T-cell (primary cell): ENCODE measurements around the gene GCLM. TPM values are rescaled to one million over a fixed set of nuclear protein-coding genes. Genes with fewer than 3 reads are reported as not detected.

Source experiments
- ATAC-seq, 4 experiments: fragments of 200-7000 bp in 3 of 4; fragments of 150-1000 bp in 1 of 4; cut with Tn5 transposase; replicated peaks in 1 of 4; 1 replicate in 3 of 4; 2 replicates in 1 of 4; pipeline ENCODE4 v1.10.0; 2021; ENCODE audit warnings: moderate library complexity in 3 of 4, mild to moderate bottlenecking in 2 of 4, moderate number of reproducible peaks in 1 of 4
- CTCF ChIA-PET, 2 donors: fragments of 300-600 bp; sonication (Branson Sonifier 250); formaldehyde crosslinking; loops; one replicate each; lab custom pipeline; 2022; ENCODE audit warnings: antibody characterized with exemption in 2 of 2; lab: Charles Lee
- POLR2A ChIA-PET, 2 donors: fragments of 300-600 bp; sonication (Branson Sonifier 250); formaldehyde crosslinking; loops; one replicate each; lab custom pipeline; 2022; ENCODE audit warnings: antibody characterized with exemption in 2 of 2; lab: Charles Lee
- DNase-seq, 35 experiments: peaks; one replicate each; pipeline versions ENCODE4 v3.0.0 to v3.0.0-alpha.2; 2013 to 2023
- H3K27ac ChIP-seq: one replicate; pipeline ENCODE4 v1.5.1; 2013; ENCODE audit warnings: low read length
- H3K27me3 ChIP-seq, 2 experiments: replicated peaks in 1 of 2; 1 replicate in 1 of 2; 2 replicates in 1 of 2; pipeline versions ENCODE4 v1.6.1 to v1.7.0; 2013; ENCODE audit warnings: low read length in 1 of 2, mixed read lengths in 1 of 2; ENCODE audit not compliant: control insufficient read depth in 2 of 2, insufficient read depth in 2 of 2; ENCODE audit errors: extremely low read depth in 1 of 2
- H3K36me3 ChIP-seq, 2 donors: 1 replicate in 1 of 2; 2 replicates in 1 of 2; pipeline versions ENCODE4 v1.6.1 to v1.7.0; 2013; ENCODE audit warnings: low read length in 1 of 2; ENCODE audit not compliant: control insufficient read depth in 2 of 2, insufficient read depth in 1 of 2; ENCODE audit errors: extremely low read depth in 1 of 2
- H3K4me1 ChIP-seq, 2 experiments: 1 replicate in 1 of 2; 2 replicates in 1 of 2; pipeline versions ENCODE4 v1.6.1 to v1.7.0; 2013; ENCODE audit warnings: low read length in 2 of 2, mixed read lengths in 1 of 2; ENCODE audit not compliant: insufficient read depth in 2 of 2, control insufficient read depth in 1 of 2; ENCODE audit errors: extremely low read depth in 1 of 2
- H3K4me3 ChIP-seq, 2 donors: 1 replicate in 1 of 2; 2 replicates in 1 of 2; pipeline versions ENCODE4 v1.5.1 to v1.7.0; 2013; ENCODE audit warnings: mild to moderate bottlenecking in 2 of 2, low read length in 1 of 2, moderate library complexity in 1 of 2; ENCODE audit not compliant: control insufficient read depth in 1 of 2; ENCODE audit errors: extremely low read depth in 1 of 2
- H3K9me3 ChIP-seq: 2 replicates; pipeline ENCODE4 v1.7.0; 2013
- H3K27ac Mint-ChIP-seq, 2 donors: one replicate each; pipeline ENCODE4 v1.8.0; 2020 to 2021; ENCODE audit warnings: mild to moderate bottlenecking in 2 of 2, mixed read lengths in 2 of 2
- H3K27me3 Mint-ChIP-seq, 2 donors: one replicate each; pipeline ENCODE4 v1.8.0; 2021 to 2022; ENCODE audit warnings: mixed read lengths in 2 of 2
- H3K36me3 Mint-ChIP-seq: one replicate; pipeline ENCODE4 v1.8.0; 2021; ENCODE audit warnings: mixed read lengths
- H3K4me1 Mint-ChIP-seq, 3 donors: one replicate each; pipeline ENCODE4 v1.8.0; 2020 to 2022; ENCODE audit warnings: mixed read lengths in 3 of 3, mild to moderate bottlenecking in 1 of 3
- H3K4me3 Mint-ChIP-seq, 3 donors: one replicate each; pipeline ENCODE4 v1.8.0; 2020 to 2022; ENCODE audit warnings: mild to moderate bottlenecking in 3 of 3, mixed read lengths in 3 of 3, moderate library complexity in 3 of 3
- H3K9me3 Mint-ChIP-seq, 3 donors: one replicate each; pipeline ENCODE4 v1.8.0; 2020 to 2022; ENCODE audit warnings: mixed read lengths in 3 of 3
- whole genome bisulfite sequencing: methylation state at CpG from one replicate; pipeline ENCODE4 v1.1.5; 2013; ENCODE audit warnings: missing lambda C conversion rate; ENCODE audit not compliant: insufficient coverage; 5-methylcytosine and 5-hydroxymethylcytosine counted together
- total RNA-seq, 35 experiments: library from RNA in 6 of 35; stranded (reverse) in 6 of 35; fragments of 120-200 nt in 1 of 35; gene quantifications; one replicate each; pipeline versions ENCODE4 v1.2.1 to v1.2.4 and lab custom pipeline; 2013 to 2026

The GCLM gene
- total RNA-seq, 5 donors from 2014 or later (not counting 1 experiment from before 2014, with no cell fraction given), result 8.7 to 20.6 (median 17.9) TPM

DNA sequence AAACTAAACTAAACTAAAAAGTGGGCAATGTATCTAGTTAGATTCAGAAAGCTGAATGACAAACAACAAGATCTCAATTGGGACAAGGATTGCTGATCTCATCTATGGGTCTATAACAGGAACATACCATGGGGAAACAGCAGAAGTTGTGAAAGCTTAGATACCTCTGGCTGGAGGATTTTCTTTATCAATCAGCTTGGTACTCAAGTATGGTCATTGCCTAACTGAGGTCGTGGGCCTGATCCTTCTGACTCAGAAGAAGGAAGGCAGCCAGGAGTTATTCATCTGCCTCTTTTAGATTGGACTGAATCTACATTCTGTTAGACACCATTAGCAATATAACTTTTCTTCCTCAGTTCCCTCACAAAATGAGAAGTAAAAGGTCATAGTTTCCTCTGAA lies 69.9 kb downstream of the GCLM start:
- ATAC-seq (no peak), DNase-seq (no peak)
- H3K9me3 Mint-ChIP-seq, result peaks cover 1 to 6% (median 6%) of the 10 kb centered on the region in 3 donors
- Histone ChIP-seq H3K4me3 (no peak overlapping the region), H3K27ac (no peak overlapping the region), H3K36me3 (no peaks in the 10 kb centered on the region), H3K27me3 (no peaks in the 10 kb centered on the region), H3K9me3 (no peaks in the 10 kb centered on the region), H3K4me1 (peaks cover 0 to 4% of the 10 kb centered on the region in 2 experiments)
- ChIA-PET CTCF (interaction anchor here in 1 of 2 donors (0.6 kb wide), 1 partner anchor 71 kb away, joined by 3 read pairs; no protein-coding TSS in a partner anchor), POLR2A (no interaction called here)
- peaks cover 0 to 5% of the 10 kb centered on the region in 2 donors for H3K27me3 Mint-ChIP-seq
- WGBS, result 60% methylated on average over 1 of the region's 1 CpG
- no peak overlapping the region for H3K4me3 Mint-ChIP-seq
- H3K4me1 Mint-ChIP-seq, result peaks cover 2% of the 10 kb centered on the region in 3 donors
- no peak overlapping the region for H3K27ac Mint-ChIP-seq
- H3K36me3 Mint-ChIP-seq, result peaks cover 4% of the 10 kb centered on the region

DNA sequence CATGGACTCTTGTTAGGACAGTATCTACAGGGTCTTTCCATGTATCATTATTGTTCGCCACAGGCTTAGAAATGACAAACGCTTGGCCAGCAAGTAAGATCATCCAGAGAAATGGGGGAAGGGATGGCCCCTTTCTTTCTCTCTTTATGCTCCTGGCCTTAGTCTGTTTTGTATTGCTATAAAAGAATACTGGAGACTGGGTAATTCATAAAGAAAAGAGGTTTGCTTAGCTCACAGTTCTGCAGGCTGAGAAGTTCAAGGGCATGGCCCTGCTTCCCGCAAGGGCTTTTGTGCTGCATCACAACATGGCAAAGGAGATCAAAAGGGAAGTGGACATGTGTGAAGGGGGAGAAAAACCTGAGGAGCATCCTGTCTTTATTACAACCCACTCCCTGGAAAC lies 71.3 kb downstream of the GCLM start:
- peaks cover 5% of the 10 kb centered on the region for H3K36me3 Mint-ChIP-seq
- WGBS, result 100% methylated on average over 2 of the region's 3 CpGs
- Histone ChIP-seq H3K27me3 (no peaks in the 10 kb centered on the region), H3K4me3 (no peak overlapping the region), H3K9me3 (no peaks in the 10 kb centered on the region), H3K27ac (no peak overlapping the region), H3K4me1 (no peaks in the 10 kb centered on the region), H3K36me3 (no peaks in the 10 kb centered on the region)
- peaks cover 9 to 15% (median 9%) of the 10 kb centered on the region in 3 donors for H3K9me3 Mint-ChIP-seq
- H3K4me3 Mint-ChIP-seq, result no peak overlapping the region
- ATAC-seq (no peak), DNase-seq (no peak)
- CTCF ChIA-PET, result no interaction called here
- H3K4me1 Mint-ChIP-seq, result no peaks in the 10 kb centered on the region
- peaks cover 0 to 5% of the 10 kb centered on the region in 2 donors for H3K27me3 Mint-ChIP-seq
- POLR2A ChIA-PET, result interaction anchor here in 1 of 2 donors (0.6 kb wide), 1 partner anchor 598 kb away, joined by 3 read pairs; no protein-coding TSS in a partner anchor
- no peak overlapping the region for H3K27ac Mint-ChIP-seq

Other genes starting within 250 kb of the GCLM start
- 1 to 10 TPM in 4 of 5 donors, under 1 TPM in 1; 0.63 to 2.5 (median 1.4) TPM for gene BCAR3, start 227.6 kb downstream of the GCLM start, total RNA-seq
- 10 to 100 TPM; 60.4 to 90.7 (median 69.8) TPM for gene DNTTIP2, start 30.2 kb downstream of the GCLM start, total RNA-seq
- not detected for gene ABCA4, start 211.7 kb upstream of the GCLM start, total RNA-seq